CD4-positive, alpha-beta T cell treated with Interleukin-6 at 100 ng/mL for 8 hours (primary cell): ENCODE measurements around the gene GSTA4.
A peak's percentile ranks its signal among the peaks of the same experiment; 100 is the strongest.
"Not testable (repeated sequence)": the region's sequence is repeated elsewhere in the genome, so short reads cannot be mapped to it uniquely, and the experiment has no call there.

Experiments
- DNase-seq: peaks from one replicate; pipeline ENCODE4 v3.0.0-alpha.2; 2020; ENCODE audit warnings: mixed read lengths, low spot score

GSTA4 gene

GRCh38 chr6:53014063-53014462, 19.0 kb upstream of the GSTA4 start:
- no peak for DNase-seq

GRCh38 chr6:53011979-53012378, 16.9 kb upstream of the GSTA4 start:
- no peak for DNase-seq

- DNase-seq: no peak
Measured at GRCh38 chr6:53010504-53010903, 15.4 kb upstream of the GSTA4 start.

DNA sequence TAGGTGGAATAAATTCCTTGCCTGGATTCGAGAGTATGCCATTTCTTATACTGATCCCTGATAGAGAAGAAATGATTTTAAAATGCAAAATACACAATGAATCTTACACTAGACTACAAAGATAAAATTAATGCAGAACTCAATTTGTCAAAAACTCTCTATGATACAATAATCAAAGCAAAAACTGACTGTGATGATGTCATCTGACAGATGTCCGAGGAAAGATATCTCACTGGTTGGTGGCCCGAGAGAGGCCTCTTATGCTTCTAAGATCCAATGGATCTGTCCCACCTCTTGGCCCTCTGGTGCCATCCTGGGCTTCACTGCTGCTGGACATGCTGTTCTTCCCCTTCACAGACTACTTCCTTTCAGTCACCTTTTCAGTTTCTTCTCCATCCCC, 14.4 kb upstream of the GSTA4 start:
- DNase-seq: no peak

DNA sequence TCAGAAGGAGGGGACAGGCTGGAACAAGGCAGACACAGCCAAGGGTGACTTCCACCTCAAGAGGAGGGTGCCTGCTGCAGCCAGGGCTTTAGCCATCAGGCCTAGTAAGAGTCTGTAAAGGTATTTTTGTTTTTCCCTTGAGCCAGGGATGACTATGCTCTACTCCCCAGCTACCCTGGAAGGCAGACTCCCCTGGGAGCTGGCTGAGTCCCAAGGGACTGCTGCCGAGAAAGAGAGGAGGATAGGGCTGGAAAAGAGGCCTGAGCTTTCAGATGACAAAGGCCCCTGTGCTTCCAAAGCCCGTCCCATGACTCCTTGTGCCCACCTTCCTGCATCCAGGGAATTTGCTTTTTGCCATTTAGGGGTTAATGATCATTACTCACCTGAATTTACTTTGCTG, 14.0 kb upstream of the GSTA4 start:
- no peak for DNase-seq

GRCh38 chr6:53008192-53008687, 13.2 kb upstream of the GSTA4 start:
- not testable (repeated sequence) for DNase-seq

GRCh38 chr6:53005663-53006250, 10.7 kb upstream of the GSTA4 start:
- no peak for DNase-seq

GRCh38 chr6:52999456-52999855, 4.4 kb upstream of the GSTA4 start:
- no peak for DNase-seq

DNA sequence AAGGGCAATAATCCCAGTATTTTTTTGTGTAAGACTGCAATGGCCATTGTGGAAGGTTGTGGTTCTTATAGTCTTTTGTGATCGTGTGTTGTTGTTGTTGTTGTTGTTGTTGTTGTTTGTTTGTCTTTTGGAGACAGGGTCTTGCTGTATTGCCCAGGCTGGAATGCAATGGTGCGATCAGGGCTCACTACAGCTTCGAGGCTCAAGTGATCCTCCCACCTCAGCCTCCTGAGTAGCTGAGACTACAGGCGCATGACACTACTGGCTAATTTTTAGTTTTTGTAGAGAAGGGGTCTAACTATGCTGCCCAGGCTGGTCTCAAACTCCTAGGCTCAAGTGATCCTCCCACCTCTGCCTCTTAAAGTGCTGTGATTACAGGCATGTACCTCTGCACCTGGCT, 3.5 kb upstream of the GSTA4 start:
- no peak for DNase-seq

GRCh38 chr6:52995913-52996645, 995 bp upstream of the GSTA4 start:
- peak; percentile 48 for DNase-seq

GRCh38 chr6:52994839-52995088, 320 bp downstream of the GSTA4 start:
- DNase-seq: no peak

DNA sequence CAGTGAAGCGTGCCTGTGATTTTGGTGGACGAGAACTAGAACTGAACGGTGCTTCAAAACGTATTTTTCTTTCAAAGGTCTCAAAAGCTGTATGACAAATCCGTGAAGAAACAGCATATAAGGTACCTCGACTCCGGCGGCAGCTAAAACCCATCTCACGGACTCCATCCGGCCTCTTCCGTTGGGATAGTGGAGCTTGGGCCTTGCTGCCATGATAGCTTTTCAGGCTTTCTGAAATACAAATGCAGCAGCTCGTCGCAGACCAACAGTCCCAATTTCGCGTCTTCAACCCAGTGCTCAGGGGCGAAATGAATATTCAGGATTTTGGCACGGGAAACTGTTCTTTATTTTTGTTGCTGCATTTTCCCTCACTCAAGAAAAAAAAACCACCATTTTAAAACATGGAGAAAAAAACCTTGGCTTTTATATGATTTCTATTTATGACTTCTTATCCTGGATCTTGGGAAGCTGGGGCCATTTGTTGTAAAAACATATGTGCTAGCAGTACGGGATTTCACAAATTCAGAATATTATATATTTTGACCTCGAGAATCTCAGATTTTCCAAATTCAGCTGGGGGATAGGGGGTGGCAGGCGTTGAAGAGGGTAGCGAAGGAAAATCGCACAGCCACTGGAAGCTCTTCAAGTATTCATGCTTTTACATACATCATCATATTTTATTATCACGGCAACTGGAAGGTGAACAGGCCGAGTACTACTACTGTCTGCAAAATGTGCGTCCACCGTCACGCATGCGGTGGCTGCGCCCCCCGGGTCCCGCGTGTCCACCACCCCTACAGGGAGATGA, 849 bp downstream of the GSTA4 start:
- DNase-seq: no peak

DNA sequence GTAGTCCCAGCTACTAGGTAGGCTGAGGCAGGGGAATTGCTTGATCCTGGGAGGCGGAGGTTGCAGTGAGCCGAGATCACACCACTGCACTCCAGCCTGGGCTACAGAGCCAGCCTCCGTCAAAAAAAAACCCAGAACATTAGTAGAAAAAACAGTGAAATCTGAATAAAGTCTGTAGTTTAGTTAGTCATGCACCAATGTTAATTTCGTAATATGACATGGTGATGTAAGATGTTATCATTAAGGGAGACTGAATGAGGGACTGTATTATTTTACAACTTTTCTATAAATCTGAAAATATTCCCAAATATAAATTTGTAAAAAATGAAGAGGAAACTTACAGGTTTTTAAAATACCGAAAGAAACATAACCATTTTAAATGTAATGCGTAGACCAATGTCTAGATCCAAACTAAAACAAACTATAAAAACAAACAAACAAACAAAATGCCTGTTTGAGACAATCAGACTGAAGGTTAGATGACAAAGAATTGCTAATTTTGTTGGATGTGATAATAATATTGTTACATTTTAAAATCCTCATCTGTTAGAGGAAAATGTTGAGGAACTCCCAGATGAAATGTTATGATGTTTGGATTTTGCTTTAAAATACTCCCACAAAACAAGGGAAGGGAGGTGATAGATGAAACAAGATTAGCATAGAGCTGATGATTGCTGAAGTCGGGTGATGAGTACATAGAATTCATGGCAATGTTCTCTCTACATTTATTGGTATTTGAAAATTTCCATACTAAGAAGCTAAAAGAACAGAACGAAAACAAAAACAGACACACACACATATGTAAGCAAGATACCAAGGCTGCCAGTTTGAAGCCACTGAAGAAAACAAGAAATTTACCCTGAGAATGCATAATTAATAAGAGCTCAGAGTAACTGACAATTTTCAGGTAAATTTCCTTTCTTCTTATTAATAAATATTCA, 1.8 kb downstream of the GSTA4 start:
- DNase-seq: no peak

- DNase-seq: no peak
Measured at GRCh38 chr6:52990342-52990741, 4.7 kb downstream of the GSTA4 start.

DNA sequence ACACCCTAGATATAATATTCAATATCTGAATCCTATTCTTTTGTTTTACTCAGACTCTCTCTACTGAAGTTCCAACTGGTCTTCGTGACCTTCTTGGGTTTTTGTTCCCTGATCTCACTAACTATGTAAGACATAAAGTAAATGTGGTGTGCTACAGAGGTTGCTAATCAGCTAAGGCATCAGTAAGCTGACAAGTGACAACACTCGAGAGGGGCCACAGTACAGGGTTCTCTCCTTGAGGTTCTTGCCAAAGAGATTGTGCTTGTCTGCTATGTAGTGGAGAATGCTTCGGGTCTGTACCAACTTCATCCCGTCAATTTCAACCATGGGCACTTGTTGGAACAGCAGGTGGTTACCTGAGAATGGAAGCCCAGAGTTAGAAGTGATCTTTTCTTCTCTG, 9.9 kb downstream of the GSTA4 start:
- no peak for DNase-seq

DNA sequence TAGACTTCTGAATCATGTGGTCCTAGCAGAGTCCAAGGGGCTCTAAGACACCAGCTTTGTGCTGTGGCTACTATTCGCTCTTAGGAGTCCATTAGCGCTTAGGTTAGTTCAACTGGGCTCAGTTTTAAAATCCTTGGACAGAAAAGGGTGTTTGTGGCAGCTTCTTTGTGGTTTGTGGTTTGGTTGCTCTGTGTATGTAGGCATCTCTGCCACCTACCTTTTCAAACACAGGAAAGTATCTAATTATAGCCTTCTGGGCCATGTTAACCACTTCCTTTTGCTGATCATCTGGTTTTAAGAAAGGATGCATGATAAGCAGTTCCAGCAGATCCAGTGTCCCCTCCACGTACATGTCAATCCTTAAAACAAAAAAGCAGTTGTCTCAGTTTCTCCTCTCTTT, 10.8 kb downstream of the GSTA4 start:
- peak; percentile 65 for DNase-seq

DNA sequence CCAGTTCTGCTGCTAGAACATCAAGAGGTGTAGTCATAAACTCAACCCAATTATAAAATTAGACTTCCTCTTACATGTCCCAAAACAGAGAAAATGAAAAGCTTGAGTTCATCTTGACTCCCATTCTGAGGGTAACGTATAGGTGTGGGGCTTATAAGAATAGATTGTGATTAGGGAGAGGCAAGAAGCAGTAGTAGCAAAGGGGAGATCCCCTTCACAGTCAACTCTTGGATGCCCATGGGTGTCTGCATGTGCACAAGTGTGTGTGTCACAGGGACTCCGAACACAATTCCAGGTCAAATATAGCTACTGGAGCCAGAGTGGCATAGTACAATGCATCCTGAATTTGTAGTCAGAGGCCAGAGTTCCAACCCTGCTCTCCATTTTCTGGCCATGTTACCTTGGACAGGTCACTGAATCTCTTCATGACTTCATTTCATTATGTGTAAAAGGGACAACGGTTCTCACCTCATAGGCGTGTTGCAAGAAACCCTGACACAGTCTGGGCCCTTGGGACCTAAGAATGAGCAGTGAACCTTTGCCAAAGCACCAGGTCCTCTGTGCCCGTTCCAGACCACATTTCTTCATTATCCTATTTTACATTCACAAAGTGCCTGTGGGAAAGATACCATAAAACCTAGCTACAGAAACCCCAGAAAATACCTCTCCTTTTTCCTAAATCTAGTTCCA, 11.8 kb downstream of the GSTA4 start:
- DNase-seq: no peak

DNA sequence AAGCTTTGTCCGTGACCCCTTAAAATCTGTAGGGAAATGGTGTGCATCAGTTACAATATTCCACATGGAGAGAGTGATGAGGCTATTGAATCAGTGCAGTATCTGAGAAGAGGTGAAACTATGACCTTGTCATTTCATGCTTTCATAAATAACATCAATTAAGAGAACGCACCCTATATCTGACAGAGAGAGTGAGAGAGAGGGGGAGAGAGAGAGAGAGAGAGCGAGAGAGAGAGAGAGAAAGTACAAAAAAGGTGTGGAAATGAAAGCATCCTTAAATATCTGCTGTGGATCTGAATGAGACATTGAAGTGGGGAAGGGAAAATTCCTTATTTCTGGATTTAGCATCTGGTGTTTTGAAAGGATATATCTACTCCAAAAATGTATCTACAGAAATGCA, 12.4 kb downstream of the GSTA4 start:
- DNase-seq: no peak

GRCh38 chr6:52981222-52981900, 13.7 kb downstream of the GSTA4 start:
- DNase-seq: no peak

GRCh38 chr6:52976591-52977035, 18.5 kb downstream of the GSTA4 start:
- DNase-seq: no peak

DNA sequence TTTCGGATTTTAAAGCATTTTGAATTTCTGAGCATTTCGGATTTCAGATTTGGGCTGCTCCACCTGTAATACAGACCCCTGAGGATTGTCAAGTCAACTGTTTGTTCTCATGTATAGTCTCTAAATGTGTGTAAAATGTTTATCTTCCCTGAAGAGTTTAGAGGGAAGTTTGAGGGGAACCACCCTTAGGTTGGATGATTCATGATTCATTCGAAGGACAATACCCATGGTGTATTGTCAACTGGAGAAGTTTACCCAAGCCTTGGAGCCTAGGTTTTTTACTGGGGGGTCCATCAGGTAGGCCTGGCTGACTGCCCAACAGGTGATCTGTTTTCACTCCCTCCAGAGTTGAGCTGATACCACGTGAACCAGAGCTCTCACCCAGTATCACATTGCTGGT, 18.9 kb downstream of the GSTA4 start:
- no peak for DNase-seq
